Colonic mucosa (tissue), 4 donors: ENCODE measurements around the gene ZRANB3. TPM values are rescaled to one million over a fixed set of nuclear protein-coding genes. Genes with fewer than 3 reads are reported as not detected.

Experiments used
- DNase-seq: peaks from one replicate; pipeline ENCODE4 v3.0.0-alpha.2; 2020
- H3K27ac ChIP-seq: fragments of 200-600 bp; one replicate; pipeline ENCODE4 v1.8.0; 2021
- H3K27me3 ChIP-seq: fragments of 200-600 bp; one replicate; pipeline ENCODE4 v1.8.0; 2021
- H3K36me3 ChIP-seq: fragments of 200-600 bp; one replicate; pipeline ENCODE4 v1.8.0; 2021
- H3K4me1 ChIP-seq: fragments of 200-600 bp; one replicate; pipeline ENCODE4 v1.8.0; 2021; ENCODE audit warnings: mild to moderate bottlenecking
- H3K4me3 ChIP-seq: fragments of 200-600 bp; one replicate; pipeline ENCODE4 v1.8.0; 2021
- H3K9ac ChIP-seq, 2 donors: one replicate each; pipeline ENCODE4 v1.7.0; 2013; ENCODE audit warnings: control low read depth in 2 of 2, low read depth in 2 of 2, low read length in 2 of 2
- H3K9me3 ChIP-seq: fragments of 200-600 bp; one replicate; pipeline ENCODE4 v1.8.0; 2021
- CTCF ChIP-seq: fragments of 200-600 bp; IDR thresholded peaks from one replicate; pipeline ENCODE4 v1.8.0; 2022; ENCODE audit warnings: antibody characterized with exemption, mild to moderate bottlenecking
- intact Hi-C: fragments of 100-400 bp; cut with DNase I; formaldehyde crosslinking; loops from one replicate; pipeline ENCODE4 v1.14.1; 2022
- total RNA-seq, 2 donors: library from RNA; stranded (reverse); fragmentation: NEBNext Ultra II Directional in 1 of 2; extraction: Animal tissue kit (Norgen Biotek cat#: 25700) in 1 of 2; gene quantifications; one replicate each; pipeline ENCODE4 v1.2.1, GENCODE V29; 2021
- donor health status: healthy.
- donor health status: DM: no; HTN: no; CAD: no.
- donor health status: DM: no; HTN: no; CAD: no.

The ZRANB3 gene
- total RNA-seq, 2 donors from 2014 or later: 2.5 to 7.8 TPM

GRCh38 chr2:135099802-135100483 is 431.1 kb downstream of the ZRANB3 start:
- Histone ChIP-seq H3K9ac (no peak overlapping the region), H3K27me3 (no peaks in the 10 kb centered on the region), H3K27ac (no peak overlapping the region), H3K9me3 (no peaks in the 10 kb centered on the region), H3K4me3 (no peak overlapping the region), H3K36me3 (no peaks in the 10 kb centered on the region), H3K4me1 (no peaks in the 10 kb centered on the region)
- DNase-seq: no peak
- intact Hi-C loops: no loop called here
- TF ChIP-seq CTCF: no peak

- Histone ChIP-seq H3K9ac (no peak overlapping the region), H3K36me3 (no peaks in the 10 kb centered on the region)
Observed at GRCh38 chr2:135097532-135098231, 433.3 kb downstream of the ZRANB3 start.

GRCh38 chr2:135096665-135097446 is 434.2 kb downstream of the ZRANB3 start:
- intact Hi-C loops: no loop called here
- H3K36me3 ChIP-seq: no peaks in the 10 kb centered on the region

More at GRCh38 chr2:135097532-135098231, 433.3 kb downstream of the ZRANB3 start:
- Histone ChIP-seq H3K9me3 (no peaks in the 10 kb centered on the region), H3K27ac (no peak overlapping the region), H3K27me3 (no peaks in the 10 kb centered on the region), H3K4me1 (peaks cover 4% of the 10 kb centered on the region), H3K4me3 (no peak overlapping the region)
- DNase-seq: no peak
- no peak for TF ChIP-seq CTCF
- intact Hi-C loops: no loop called here

GRCh38 chr2:135095591-135095990 is 435.4 kb downstream of the ZRANB3 start:
- no peaks in the 10 kb centered on the region for H3K27me3 ChIP-seq
- no peaks in the 10 kb centered on the region for H3K9me3 ChIP-seq
- intact Hi-C loops: no loop called here
- H3K4me3 ChIP-seq: no peak overlapping the region
- H3K9ac ChIP-seq: no peak overlapping the region
- peaks cover 4% of the 10 kb centered on the region for H3K4me1 ChIP-seq
- TF ChIP-seq CTCF: no peak
- no peak overlapping the region for H3K27ac ChIP-seq
- no peak for DNase-seq
- no peaks in the 10 kb centered on the region for H3K36me3 ChIP-seq

More at GRCh38 chr2:135096665-135097446, 434.2 kb downstream of the ZRANB3 start:
- no peak overlapping the region for H3K9ac ChIP-seq
- DNase-seq: no peak
- no peak overlapping the region for H3K27ac ChIP-seq
- TF ChIP-seq CTCF: no peak
- no peak overlapping the region for H3K4me3 ChIP-seq
- no peaks in the 10 kb centered on the region for H3K9me3 ChIP-seq
- peaks cover 4% of the 10 kb centered on the region for H3K4me1 ChIP-seq
- H3K27me3 ChIP-seq: no peaks in the 10 kb centered on the region

- H3K4me3 ChIP-seq: no peak overlapping the region
- H3K36me3 ChIP-seq: no peaks in the 10 kb centered on the region
- intact Hi-C loops: no loop called here
- DNase-seq: no peak
- H3K27ac ChIP-seq: peak overlapping the region; percentile 48
- H3K9ac ChIP-seq: no peak overlapping the region
- H3K4me1 ChIP-seq: peaks cover 4% of the 10 kb centered on the region
- H3K9me3 ChIP-seq: no peaks in the 10 kb centered on the region
- no peaks in the 10 kb centered on the region for H3K27me3 ChIP-seq
- TF ChIP-seq CTCF: no peak
Observed at GRCh38 chr2:135094508-135094907, 436.5 kb downstream of the ZRANB3 start.
